Ammon's horn (tissue), 1 donor: ENCODE results near the gene BEND6.
"Not testable (repeated sequence)": the region's sequence is repeated elsewhere in the genome, so short reads cannot be mapped to it uniquely, and the experiment has no call there.

Experiments used
- DNase-seq: peaks from one replicate; pipeline ENCODE4 v3.0.0-alpha.2; 2016; ENCODE audit warnings: low spot score

The BEND6 gene

GRCh38 chr6:56984361-56984760, 29.5 kb downstream of the BEND6 start:
- DNase-seq, result no peak

GRCh38 chr6:56984884-56985283, 30.0 kb downstream of the BEND6 start:
- no peak for DNase-seq

- DNase-seq, result no peak
Measured at GRCh38 chr6:56986611-56987010, 31.7 kb downstream of the BEND6 start.

- no peak for DNase-seq
Measured at GRCh38 chr6:56988145-56988544, 33.2 kb downstream of the BEND6 start.

DNA sequence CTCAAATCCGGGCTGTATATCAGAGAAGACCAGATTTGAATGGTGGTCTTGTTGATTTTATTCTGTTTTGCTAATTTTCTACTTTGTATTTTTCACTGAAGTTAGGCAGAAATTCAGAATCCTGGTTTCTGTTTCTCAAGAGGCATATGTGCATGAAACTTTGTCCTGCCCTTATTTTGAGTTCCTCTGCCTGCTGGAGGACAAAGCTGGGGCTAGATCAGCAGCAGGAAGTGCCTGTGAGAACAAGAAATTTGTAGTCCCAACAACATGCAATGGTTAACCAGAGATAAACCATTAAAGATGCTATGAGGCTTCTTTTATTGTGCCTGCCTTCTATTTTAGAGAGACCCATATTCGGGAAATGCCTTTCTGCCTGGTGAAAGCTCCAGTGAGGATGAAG, 37.1 kb downstream of the BEND6 start:
- no peak for DNase-seq

- DNase-seq, result no peak
Measured at GRCh38 chr6:56992703-56993102, 37.8 kb downstream of the BEND6 start.

DNA sequence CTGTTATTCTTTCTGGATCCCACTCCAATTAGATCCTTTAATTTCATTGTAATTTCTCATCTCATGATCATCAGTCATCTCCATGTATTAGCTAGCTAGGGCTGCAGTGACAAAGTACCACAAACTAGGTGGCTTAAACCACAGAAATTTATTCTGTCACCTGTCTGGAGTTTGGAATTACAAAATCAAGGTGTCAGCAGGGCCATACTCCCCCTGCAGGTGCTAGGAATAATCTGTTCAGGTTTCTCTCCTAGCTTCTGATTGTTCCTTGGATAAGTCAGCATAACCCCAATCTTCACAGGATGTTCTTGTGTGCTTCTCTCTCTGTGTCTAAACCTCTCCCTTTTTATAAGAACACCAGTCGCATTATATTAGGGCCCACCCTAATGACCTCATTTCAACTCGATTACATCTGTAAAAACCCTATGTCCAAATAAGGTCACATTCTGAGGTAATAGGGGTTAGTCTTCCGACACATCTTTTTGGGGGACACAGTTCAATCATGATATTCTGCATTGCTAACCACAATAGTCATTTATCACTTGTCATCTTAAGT, 40.5 kb downstream of the BEND6 start:
- DNase-seq, result no peak

DNA sequence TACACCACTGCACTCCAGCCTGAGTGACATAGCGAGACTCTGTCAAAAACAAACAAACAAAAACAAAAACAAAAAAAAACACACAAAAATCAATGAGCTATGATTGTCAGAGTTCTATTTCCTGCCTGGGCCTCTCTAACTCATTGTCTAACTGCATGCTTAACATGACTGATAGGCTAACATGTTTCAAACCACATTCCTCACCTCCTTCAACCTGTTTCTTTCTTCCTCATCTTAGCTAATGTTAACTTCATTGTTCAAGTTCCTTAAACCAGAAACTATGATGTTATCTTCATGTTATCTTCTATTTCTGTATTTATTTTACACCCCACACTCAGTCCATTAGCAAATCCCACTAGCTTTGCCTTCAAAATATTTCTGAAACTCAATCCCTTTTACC, 41.5 kb downstream of the BEND6 start:
- DNase-seq, result no peak

DNA sequence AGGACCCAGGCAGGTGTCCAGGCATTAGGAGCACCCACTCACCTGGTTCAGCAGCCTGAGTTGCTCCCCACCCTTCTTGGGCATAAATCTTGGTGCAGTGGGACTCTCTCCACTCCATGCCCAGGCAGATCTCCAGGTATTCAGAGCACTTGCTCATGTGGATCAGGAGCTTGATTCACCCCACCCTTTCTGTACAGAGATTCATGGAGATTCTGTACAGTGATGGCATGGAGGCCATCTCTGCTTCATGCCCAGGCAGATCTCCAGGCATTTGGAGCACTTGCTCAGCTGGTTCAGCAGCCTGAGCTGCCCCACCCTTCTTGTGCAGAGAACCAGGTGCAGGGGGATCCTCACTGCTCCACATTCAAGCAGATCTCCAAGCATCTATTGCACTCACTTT, 44.1 kb downstream of the BEND6 start:
- no peak for DNase-seq

DNA sequence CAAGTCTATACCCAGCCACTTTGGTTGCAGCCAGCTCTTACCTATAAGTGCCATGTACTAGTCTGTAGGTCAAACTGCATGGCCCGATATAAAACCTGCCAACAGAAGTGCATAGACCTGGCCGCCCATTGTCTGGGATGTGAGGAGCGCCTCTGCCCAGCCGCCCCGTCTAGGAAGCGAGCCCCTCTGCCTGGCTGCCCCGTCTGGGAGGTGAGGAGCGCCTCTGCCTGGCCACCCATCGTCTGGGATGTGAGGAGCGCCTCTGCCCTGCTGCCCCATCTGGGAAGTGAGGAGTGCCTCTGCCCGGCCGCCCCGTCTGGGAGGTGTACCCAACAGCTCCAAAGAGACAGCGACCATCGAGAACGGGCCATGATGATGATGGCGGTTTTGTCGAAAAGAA, 44.8 kb downstream of the BEND6 start:
- not testable (repeated sequence) for DNase-seq

- DNase-seq, result no peak
Measured at GRCh38 chr6:57002197-57002596, 47.3 kb downstream of the BEND6 start.

- DNase-seq, result no peak
Measured at GRCh38 chr6:57004292-57004691, 49.4 kb downstream of the BEND6 start.

GRCh38 chr6:57006101-57006500, 51.2 kb downstream of the BEND6 start:
- no peak for DNase-seq

DNA sequence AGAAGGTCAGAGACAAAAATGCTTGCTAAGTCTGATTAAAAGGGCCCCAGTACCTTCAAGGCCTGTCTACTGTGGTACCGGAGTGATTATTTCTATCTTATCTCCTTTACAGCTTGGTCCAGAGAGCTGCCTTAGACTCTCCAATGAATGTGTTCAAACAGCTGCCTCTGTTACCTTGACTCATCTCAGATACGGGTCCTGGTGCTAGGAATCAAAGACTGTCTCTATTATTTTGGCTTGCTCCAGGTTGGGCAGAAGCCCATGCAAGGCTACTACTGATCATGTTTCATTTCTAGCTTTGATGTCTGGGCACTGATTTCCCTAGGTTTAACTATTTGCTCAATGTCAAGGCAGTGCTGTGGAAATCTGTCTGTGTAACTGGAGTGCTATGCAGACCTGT, 53.2 kb downstream of the BEND6 start:
- DNase-seq, result not testable (repeated sequence)

DNA sequence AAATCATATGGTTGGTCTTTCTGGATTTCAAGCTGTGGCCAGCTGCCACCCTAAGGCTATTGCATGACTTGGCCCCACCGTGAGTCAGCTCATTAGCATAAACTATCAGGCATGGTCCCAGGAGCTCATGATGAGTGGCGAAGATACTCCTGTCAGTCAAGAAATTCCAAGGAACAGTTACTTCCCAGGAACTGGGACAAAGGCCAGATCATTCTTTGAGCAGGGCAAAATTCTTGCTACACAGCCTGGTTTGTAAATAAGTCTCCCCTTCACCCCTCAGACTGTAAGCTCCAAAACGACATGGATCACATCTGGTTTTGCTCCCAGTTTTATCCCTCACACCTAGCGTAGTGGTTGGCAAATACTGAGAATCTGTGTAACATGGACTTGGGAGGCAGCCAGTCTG, 58.6 kb downstream of the BEND6 start:
- DNase-seq, result no peak

GRCh38 chr6:57017069-57017468, 62.2 kb downstream of the BEND6 start:
- DNase-seq, result no peak

GRCh38 chr6:57017841-57018240, 62.9 kb downstream of the BEND6 start:
- no peak for DNase-seq

GRCh38 chr6:57019434-57019833, 64.5 kb downstream of the BEND6 start:
- DNase-seq, result no peak

- DNase-seq, result peak; percentile 8
Measured at GRCh38 chr6:57021086-57021720, 66.3 kb downstream of the BEND6 start.

DNA sequence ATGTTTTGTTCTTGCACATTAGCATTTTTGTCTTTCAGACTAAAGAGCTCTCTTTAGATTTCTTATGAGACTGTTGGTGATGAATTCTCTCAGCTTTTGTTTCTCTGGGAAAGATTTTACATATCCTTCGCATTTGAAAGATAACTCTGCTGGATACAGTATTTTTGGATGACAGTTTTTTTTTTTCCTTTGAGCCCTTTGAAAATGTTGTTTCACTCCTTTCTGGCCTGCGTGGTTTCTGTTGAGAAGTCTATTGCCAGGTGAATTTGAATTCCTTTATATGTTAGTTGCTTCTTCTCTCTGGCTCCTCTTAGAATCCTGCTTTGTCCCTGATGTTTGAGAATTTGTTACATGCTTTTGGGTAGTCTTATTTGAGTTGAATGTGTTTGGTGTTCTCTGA, 69.4 kb downstream of the BEND6 start:
- DNase-seq, result no peak

- DNase-seq, result no peak
Measured at GRCh38 chr6:57024775-57025174, 69.9 kb downstream of the BEND6 start.

DNA sequence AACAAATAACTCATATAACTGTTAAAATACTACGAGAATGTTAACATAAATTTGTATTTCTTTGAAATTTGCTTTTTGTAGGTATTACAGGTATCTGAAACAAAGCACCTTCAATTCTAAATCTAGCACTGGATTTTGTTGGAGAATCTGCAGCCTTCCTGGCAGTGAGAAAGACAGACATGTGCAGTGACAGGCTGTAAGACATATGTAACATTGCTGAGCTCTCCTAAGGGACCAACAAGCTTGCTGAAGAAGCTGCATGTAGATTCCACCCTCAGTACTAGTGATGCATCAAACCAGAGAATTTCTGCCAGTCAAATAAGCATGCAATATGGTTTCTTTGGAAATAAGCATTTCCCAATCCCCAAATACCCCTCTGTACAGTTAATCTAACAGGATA, 71.1 kb downstream of the BEND6 start:
- DNase-seq, result peak; percentile 10

GRCh38 chr6:57027301-57027700, 72.4 kb downstream of the BEND6 start:
- no peak for DNase-seq

- no peak for DNase-seq
Measured at GRCh38 chr6:57029213-57029612, 74.3 kb downstream of the BEND6 start.
